ENCODE results near the gene REV3L.

The REV3L gene

GRCh38 chr6:111283707-111284106 is 199.3 kb downstream of the REV3L start:
- Histone ChIP-seq H3K4me3 (ENCODE audit: low read length) (no peak overlapping the region), H4K20me1 (ENCODE audit: insufficient read depth, low read length) (no peaks in the 10 kb centered on the region), H3K4me2 (ENCODE audit: low read length) (peak overlapping the region; percentile 49), H2AFZ (ENCODE audit: low read depth, low read length) (no peak overlapping the region), H3K9me3 (ENCODE audit: insufficient read depth, low read length) (no peaks in the 10 kb centered on the region), H3K9ac (ENCODE audit: low read length) (no peak overlapping the region), H3K36me3 (replicated peaks; ENCODE audit: low read depth, low read length) (peaks cover 23% of the 10 kb centered on the region), H3K79me2 (ENCODE audit: low read length) (peaks cover 5% of the 10 kb centered on the region; the same call in 1 of the 2 replicates), H3K27ac (ENCODE audit: low read length) (peak overlapping the region; percentile 66), H3K4me1 (ENCODE audit: low read length) (peaks cover 30% of the 10 kb centered on the region), H3K27me3 (ENCODE audit: low read depth, low read length) (no peaks in the 10 kb centered on the region)
- TF ChIP-seq CTCF (IDR thresholded peaks at IDR 0.05; ENCODE audit: low read depth, low read length) (no peak), EZH2phosphoT487 (IDR thresholded peaks at IDR 0.05; ENCODE audit: low read depth) (no peak)

- Histone ChIP-seq H3K4me3 (ENCODE audit: low read length) (no peak overlapping the region), H3K9ac (ENCODE audit: low read length) (no peak overlapping the region), H3K4me1 (ENCODE audit: low read length) (peaks cover 30% of the 10 kb centered on the region), H3K27me3 (ENCODE audit: low read depth, low read length) (no peaks in the 10 kb centered on the region), H3K9me3 (ENCODE audit: insufficient read depth, low read length) (no peaks in the 10 kb centered on the region), H3K79me2 (ENCODE audit: low read length) (peaks cover 5% of the 10 kb centered on the region; the same call in 1 of the 2 replicates), H4K20me1 (ENCODE audit: insufficient read depth, low read length) (no peaks in the 10 kb centered on the region), H3K27ac (ENCODE audit: low read length) (no peak overlapping the region), H2AFZ (ENCODE audit: low read depth, low read length) (no peak overlapping the region), H3K4me2 (ENCODE audit: low read length) (no peak overlapping the region), H3K36me3 (replicated peaks; ENCODE audit: low read depth, low read length) (peaks cover 34% of the 10 kb centered on the region)
- no peak for TF ChIP-seq EZH2phosphoT487 (IDR thresholded peaks at IDR 0.05; ENCODE audit: low read depth)
Measured at GRCh38 chr6:111282515-111282914, 200.5 kb downstream of the REV3L start.

- peaks cover 12% of the 10 kb centered on the region for H3K79me2 ChIP-seq (ENCODE audit: low read length)
- no peak overlapping the region for H3K9ac ChIP-seq (ENCODE audit: low read length)
- H2AFZ ChIP-seq (ENCODE audit: low read depth, low read length), result no peak overlapping the region
- no peaks in the 10 kb centered on the region for H3K27me3 ChIP-seq (ENCODE audit: low read depth, low read length)
- H3K4me2 ChIP-seq (ENCODE audit: low read length), result no peak overlapping the region
- H3K9me3 ChIP-seq (ENCODE audit: insufficient read depth, low read length), result no peaks in the 10 kb centered on the region
- no peaks in the 10 kb centered on the region for H4K20me1 ChIP-seq (ENCODE audit: insufficient read depth, low read length)
- H3K4me3 ChIP-seq (ENCODE audit: low read length), result no peak overlapping the region
- peaks cover 30% of the 10 kb centered on the region for H3K4me1 ChIP-seq (ENCODE audit: low read length)
- H3K27ac ChIP-seq (ENCODE audit: low read length), result no peak overlapping the region
- TF ChIP-seq CTCF (IDR thresholded peaks at IDR 0.05; ENCODE audit: low read depth, low read length) (no peak), EZH2phosphoT487 (IDR thresholded peaks at IDR 0.05; ENCODE audit: low read depth) (no peak)
- H3K36me3 ChIP-seq (replicated peaks; ENCODE audit: low read depth, low read length), result peaks cover 52% of the 10 kb centered on the region
Measured at GRCh38 chr6:111280445-111280955, 202.5 kb downstream of the REV3L start.

GRCh38 chr6:111278731-111279130 is 204.3 kb downstream of the REV3L start:
- Histone ChIP-seq H3K9me3 (ENCODE audit: insufficient read depth, low read length) (no peaks in the 10 kb centered on the region), H4K20me1 (ENCODE audit: insufficient read depth, low read length) (no peaks in the 10 kb centered on the region), H3K27me3 (ENCODE audit: low read depth, low read length) (no peaks in the 10 kb centered on the region), H3K4me1 (ENCODE audit: low read length) (peaks cover 20% of the 10 kb centered on the region), H3K4me2 (ENCODE audit: low read length) (no peak overlapping the region), H3K27ac (ENCODE audit: low read length) (no peak overlapping the region), H2AFZ (ENCODE audit: low read depth, low read length) (no peak overlapping the region), H3K9ac (ENCODE audit: low read length) (no peak overlapping the region), H3K4me3 (ENCODE audit: low read length) (no peak overlapping the region), H3K79me2 (ENCODE audit: low read length) (peaks cover 27% of the 10 kb centered on the region), H3K36me3 (replicated peaks; ENCODE audit: low read depth, low read length) (peaks cover 66% of the 10 kb centered on the region)
- TF ChIP-seq EZH2phosphoT487 (IDR thresholded peaks at IDR 0.05; ENCODE audit: low read depth) (no peak), CTCF (IDR thresholded peaks at IDR 0.05; ENCODE audit: low read depth, low read length) (no peak)

Data from OCI-LY3 (cell line).